HG02943 (cell line): Measurements from ENCODE around the gene MLX.
A peak's percentile ranks its signal among the peaks of the same experiment; 100 is the strongest.
"Not testable (repeated sequence)": the region's sequence is repeated elsewhere in the genome, so short reads cannot be mapped to it uniquely, and the experiment has no call there.

ENCODE experiments used
- ATAC-seq: cut with Tn5 transposase; IDR thresholded peaks from one replicate; pipeline ENCODE4 v1.9.1; 2021; ENCODE audit warnings: mild to moderate bottlenecking, low read depth, moderate library complexity; ENCODE audit not compliant: unreplicated experiment

MLX gene

GRCh38 chr17:42536048-42536371 is 30.9 kb upstream of the MLX start, which contains the start of gene NAGLU:
Gene NAGLU, plus strand, starts transcription at chr17:42536241. Its CDS starts 32 bp downstream, at chr17:42536273.
- ATAC-seq = peak; percentile 72

- peak; percentile 47 for ATAC-seq
Measured at GRCh38 chr17:42536372-42537155, 30.3 kb upstream of the MLX start.

- ATAC-seq = no peak
Measured at GRCh38 chr17:42537156-42537805, 29.6 kb upstream of the MLX start.

GRCh38 chr17:42537826-42538451 is 29.0 kb upstream of the MLX start:
- ATAC-seq = no peak

- ATAC-seq = no peak
Measured at GRCh38 chr17:42538482-42538881, 28.4 kb upstream of the MLX start.

- not testable (repeated sequence) for ATAC-seq
Measured at GRCh38 chr17:42540558-42540957, 26.3 kb upstream of the MLX start.

- no peak for ATAC-seq
Measured at GRCh38 chr17:42541041-42541833, 25.7 kb upstream of the MLX start.

- ATAC-seq = no peak
Measured at GRCh38 chr17:42543190-42544079, 23.5 kb upstream of the MLX start.

GRCh38 chr17:42544874-42545283 is 22.0 kb upstream of the MLX start:
- ATAC-seq = no peak

GRCh38 chr17:42545755-42546505 is 21.0 kb upstream of the MLX start:
- ATAC-seq = not testable (repeated sequence)

- ATAC-seq = no peak
Measured at GRCh38 chr17:42547001-42547461, 19.9 kb upstream of the MLX start.

GRCh38 chr17:42547698-42548069 is 19.2 kb upstream of the MLX start:
- ATAC-seq = no peak

- ATAC-seq = no peak
Measured at GRCh38 chr17:42548070-42548837, 18.6 kb upstream of the MLX start.

- no peak for ATAC-seq
Measured at GRCh38 chr17:42548993-42549755, 17.7 kb upstream of the MLX start.

GRCh38 chr17:42552736-42553135 is 14.2 kb upstream of the MLX start, which contains the start of gene HSD17B1:
Gene HSD17B1, plus strand, starts transcription at chr17:42552923. Its CDS starts 11 bp downstream, at chr17:42552934.
- ATAC-seq = not testable (repeated sequence)

GRCh38 chr17:42553161-42553818 is 13.6 kb upstream of the MLX start:
- ATAC-seq = no peak

GRCh38 chr17:42553866-42554249 is 13.0 kb upstream of the MLX start:
- no peak for ATAC-seq
